ENCODE measurements around the gene PHOSPHO1.

PHOSPHO1 gene

DNA sequence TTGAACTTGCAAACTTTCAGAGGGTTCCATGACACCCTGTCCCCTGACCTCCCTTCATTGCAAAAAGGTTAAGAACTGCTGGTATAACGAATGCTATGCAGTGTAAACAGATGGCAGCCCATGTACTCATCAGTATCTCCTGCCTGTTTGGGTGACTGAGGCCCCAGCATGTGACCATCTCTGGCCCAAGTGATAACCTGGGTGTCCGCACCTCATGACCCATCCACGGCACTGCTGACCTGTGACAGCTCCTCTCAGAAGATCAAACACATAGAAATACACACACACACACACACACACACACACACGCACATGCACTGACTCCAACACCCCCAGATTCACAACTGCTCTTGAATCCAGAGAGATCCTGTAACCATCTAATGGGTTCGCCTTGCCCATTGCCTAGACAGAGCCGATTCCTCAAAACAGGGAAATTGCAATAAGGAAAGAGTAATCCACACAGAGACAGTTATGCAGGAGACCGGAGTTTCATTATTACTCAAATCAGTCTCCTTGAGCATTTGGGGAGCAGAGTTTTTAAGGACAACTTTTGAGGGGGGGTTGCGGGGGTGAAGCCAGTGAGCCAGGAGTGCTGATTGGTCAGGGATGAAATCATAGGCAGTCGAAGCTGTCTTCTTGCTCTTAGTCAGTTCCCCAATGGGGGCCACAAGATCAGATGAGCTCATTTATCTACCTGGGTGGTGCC lies 11.3 kb upstream of the PHOSPHO1 start:
- TF ChIP-seq, protein P1, sequence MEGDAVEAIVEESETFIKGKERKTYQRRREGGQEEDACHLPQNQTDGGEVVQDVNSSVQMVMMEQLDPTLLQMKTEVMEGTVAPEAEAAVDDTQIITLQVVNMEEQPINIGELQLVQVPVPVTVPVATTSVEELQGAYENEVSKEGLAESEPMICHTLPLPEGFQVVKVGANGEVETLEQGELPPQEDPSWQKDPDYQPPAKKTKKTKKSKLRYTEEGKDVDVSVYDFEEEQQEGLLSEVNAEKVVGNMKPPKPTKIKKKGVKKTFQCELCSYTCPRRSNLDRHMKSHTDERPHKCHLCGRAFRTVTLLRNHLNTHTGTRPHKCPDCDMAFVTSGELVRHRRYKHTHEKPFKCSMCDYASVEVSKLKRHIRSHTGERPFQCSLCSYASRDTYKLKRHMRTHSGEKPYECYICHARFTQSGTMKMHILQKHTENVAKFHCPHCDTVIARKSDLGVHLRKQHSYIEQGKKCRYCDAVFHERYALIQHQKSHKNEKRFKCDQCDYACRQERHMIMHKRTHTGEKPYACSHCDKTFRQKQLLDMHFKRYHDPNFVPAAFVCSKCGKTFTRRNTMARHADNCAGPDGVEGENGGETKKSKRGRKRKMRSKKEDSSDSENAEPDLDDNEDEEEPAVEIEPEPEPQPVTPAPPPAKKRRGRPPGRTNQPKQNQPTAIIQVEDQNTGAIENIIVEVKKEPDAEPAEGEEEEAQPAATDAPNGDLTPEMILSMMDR (conservative IDR thresholded peaks at IDR 0.05; ENCODE audit: low read length): no peak
- no peak overlapping the region for H3K4me3 ChIP-seq (ENCODE audit: low read length)
- no peak for DNase-seq (ENCODE audit: low read depth)

DNA sequence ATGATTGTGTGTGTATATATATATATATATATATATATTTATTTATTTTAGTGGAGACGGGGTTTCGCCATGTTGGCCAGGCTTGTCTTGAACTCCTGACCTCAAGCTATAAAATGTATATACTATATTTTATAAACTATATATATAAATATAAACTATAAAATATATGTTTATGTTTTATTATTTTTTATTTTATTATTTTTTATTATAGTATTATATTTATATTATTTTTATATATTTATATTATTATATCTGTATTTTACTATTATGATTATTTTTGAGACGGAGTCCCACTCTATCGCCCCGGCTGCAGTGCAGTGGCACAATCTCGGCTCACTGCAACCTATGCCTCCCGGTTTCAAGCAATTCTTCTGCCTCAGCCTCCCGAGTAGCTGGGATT lies 10.5 kb upstream of the PHOSPHO1 start:
- TF ChIP-seq, protein P1 (conservative IDR thresholded peaks at IDR 0.05; ENCODE audit: low read length): no peak
- H3K4me3 ChIP-seq (ENCODE audit: low read length): no peak overlapping the region
- DNase-seq (ENCODE audit: low read depth): no peak

DNA sequence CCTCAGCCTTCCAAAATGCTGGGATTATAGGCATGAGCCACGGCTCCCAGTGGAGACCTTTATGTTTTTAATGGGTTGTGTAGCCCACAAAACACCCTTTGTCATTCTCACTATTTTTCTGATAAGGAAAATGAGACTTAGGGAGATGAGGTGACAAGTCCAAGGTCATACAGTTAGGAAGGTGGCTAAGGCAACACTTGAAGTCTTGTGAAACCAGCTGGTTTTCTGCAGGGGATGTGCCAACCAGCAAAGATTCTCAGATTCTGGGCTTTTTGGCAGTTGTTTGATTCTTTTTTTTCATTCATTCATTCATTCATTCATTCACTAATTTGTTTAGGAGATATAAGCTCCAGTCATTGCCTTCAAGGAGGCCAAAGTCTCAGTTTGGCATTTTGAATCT lies 10.0 kb upstream of the PHOSPHO1 start:
- H3K4me3 ChIP-seq (ENCODE audit: low read length): no peak overlapping the region
- DNase-seq (ENCODE audit: low read depth): no peak
- TF ChIP-seq, protein P1 (conservative IDR thresholded peaks at IDR 0.05; ENCODE audit: low read length): no peak

DNA sequence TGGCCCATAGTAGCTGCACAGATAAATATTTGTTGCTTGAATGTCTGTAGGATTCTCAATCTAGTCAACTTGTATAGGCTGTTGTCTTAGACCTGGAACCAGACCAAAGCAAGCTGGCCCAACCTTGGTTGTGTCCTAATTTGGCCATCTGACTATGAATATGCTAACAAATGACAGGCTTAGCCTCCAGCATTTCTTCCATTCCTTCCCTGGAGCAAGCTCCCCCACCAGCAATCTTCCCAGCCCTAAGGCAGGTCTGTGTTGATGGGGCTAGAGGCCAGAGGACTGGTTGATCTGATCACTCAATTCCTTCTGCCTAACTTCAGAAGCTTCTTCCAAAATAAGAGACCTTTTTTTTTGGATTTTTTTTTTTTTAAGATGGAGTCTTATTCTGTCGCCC lies 9.4 kb upstream of the PHOSPHO1 start:
- DNase-seq (ENCODE audit: low read depth): no peak
- H3K4me3 ChIP-seq (ENCODE audit: low read length): no peak overlapping the region
- TF ChIP-seq, protein P1 (conservative IDR thresholded peaks at IDR 0.05; ENCODE audit: low read length): no peak

DNA sequence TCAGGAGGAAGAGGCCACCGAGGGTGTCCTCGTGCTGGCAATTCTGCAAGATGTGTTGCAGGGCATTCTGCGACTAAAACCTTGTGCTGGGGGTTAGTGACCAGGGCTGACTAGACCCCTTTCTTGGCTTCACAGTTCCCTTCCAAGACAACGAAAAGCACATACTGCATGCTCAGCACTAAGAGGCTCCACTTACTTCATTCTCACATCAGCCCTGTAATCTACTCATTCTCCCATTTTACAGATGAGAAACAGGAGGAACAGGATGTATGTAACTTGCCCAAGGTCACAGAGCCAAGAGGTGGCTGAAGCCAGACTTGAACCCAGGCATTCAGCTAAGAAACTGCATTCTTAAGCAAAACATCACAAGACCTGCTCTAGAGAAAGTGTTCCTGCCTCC lies 5.3 kb upstream of the PHOSPHO1 start:
- TF ChIP-seq, protein P1 (conservative IDR thresholded peaks at IDR 0.05; ENCODE audit: low read length): no peak
- H3K4me3 ChIP-seq (ENCODE audit: low read length): no peak overlapping the region
- no peak for DNase-seq (ENCODE audit: low read depth)

DNA sequence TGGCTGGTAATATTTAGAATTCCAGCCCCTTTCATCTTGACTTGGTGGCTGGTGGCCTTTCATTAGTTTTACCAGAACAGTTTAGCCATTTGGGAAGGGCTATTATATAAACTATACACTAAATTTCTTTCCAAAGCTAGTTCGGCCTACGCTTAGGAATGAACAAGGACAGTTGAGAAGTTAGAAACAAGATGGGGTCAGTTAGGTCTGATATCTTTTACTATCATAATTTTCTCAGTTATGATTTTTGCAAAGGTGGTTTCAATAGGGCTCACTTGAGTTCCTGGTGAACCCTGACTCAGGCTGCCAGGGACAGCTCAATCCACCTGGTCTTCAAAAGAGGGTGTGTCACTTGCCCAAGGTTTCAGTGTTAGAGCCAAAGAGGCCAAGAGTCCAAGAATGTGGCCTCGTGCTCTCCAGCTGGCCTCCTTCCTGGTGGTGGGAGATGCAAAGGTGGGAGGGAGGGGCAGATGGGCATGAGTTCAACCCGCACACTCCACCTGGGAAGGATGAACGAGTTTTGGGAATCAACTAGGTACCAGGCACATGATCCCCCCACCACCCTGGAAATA lies 4.0 kb upstream of the PHOSPHO1 start:
- DNase-seq (ENCODE audit: low read depth): no peak
- TF ChIP-seq, protein P1 (conservative IDR thresholded peaks at IDR 0.05; ENCODE audit: low read length): no peak

DNA sequence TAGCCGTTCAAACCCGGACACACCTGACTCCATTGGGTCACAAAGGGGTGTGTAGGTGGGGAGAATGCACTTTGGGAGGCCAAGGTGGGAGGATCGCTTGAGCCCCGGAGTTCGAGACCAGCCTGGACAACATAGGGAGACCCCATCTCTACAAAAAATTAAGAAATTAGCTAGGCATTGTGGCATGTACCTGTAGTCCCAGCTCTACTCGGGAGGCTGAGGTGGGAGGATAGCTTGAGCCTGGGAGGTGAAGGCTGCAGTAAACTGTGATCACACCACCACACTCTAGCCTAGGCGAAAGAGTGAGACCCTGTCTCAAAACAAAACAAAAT lies 942 bp upstream of the PHOSPHO1 start:
- DNase-seq (ENCODE audit: low read depth): no peak
- H3K4me3 ChIP-seq (ENCODE audit: low read length): no peak overlapping the region
- TF ChIP-seq, protein P1 (conservative IDR thresholded peaks at IDR 0.05; ENCODE audit: low read length): no peak

More for the DNA sequence above, 4.0 kb upstream of the PHOSPHO1 start:
- H3K4me3 ChIP-seq (ENCODE audit: low read length): no peak overlapping the region
